ENCODE measurements around the gene TPRX2. TPM values are rescaled to one million over a fixed set of nuclear protein-coding genes. Genes with fewer than 3 reads are reported as not detected.
"Not testable (repeated sequence)": the region's sequence is repeated elsewhere in the genome, so short reads cannot be mapped to it uniquely, and the experiment has no call there.

The TPRX2 gene
- total RNA-seq, 8 experiments from 2014 or later = 0.46 to 1.3 (median 0.53) TPM; not detected in 4

GRCh38 chr19:47901370-47901769 lies 42.3 kb downstream of the TPRX2 start:
- no peak overlapping the region for H3K27ac ChIP-seq
- ATAC-seq (replicated peaks in 6 of 8) = no peak
- 50 to 100% (median 92%) methylated on average over 1 to 7 of the region's 7 CpGs; no CpG with 5 or more reads in 1 of the 10 experiments for WGBS, 10 experiments
- no peak overlapping the region for H3K4me3 ChIP-seq
- in situ Hi-C loops (cut with MboI; ENCODE audit: low pct_unique_long_range_greater_than_20kb in 2 of 9, low sequenced_read_pairs in 9 of 9, unreplicated experiment in 9 of 9) = no loop called here
- no peaks in the 10 kb centered on the region for H3K4me1 ChIP-seq (replicated peaks in 1 of 2)

DNA sequence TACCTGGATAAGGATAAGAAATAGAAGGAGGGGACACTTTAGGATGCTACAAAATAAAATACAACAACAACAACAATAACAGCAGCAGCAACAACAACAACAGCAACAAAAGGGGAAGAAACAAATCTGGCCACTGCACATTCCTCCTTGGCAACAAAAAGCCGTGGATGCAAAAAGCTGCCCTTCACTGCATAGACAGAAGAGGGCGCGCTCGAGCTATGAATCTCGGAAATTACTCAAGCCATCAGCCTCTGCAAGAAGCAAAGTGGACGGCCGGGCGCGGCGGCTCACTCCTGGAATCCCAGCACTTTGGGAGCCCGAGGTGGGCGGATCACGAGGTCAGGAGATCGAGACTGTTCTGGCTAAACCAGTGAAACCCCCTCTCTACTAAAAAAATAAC lies 50.3 kb downstream of the TPRX2 start:
- H3K27ac ChIP-seq; H3K4me1 ChIP-seq (replicated peaks in 1 of 2); in situ Hi-C loops (cut with MboI; ENCODE audit: low pct_unique_long_range_greater_than_20kb in 2 of 9, low sequenced_read_pairs in 9 of 9, unreplicated experiment in 9 of 9); H3K4me3 ChIP-seq; ATAC-seq (replicated peaks in 6 of 8): not testable (repeated sequence)
- no CpG with 5 or more reads among the region's 14 CpGs for WGBS, 10 experiments

DNA sequence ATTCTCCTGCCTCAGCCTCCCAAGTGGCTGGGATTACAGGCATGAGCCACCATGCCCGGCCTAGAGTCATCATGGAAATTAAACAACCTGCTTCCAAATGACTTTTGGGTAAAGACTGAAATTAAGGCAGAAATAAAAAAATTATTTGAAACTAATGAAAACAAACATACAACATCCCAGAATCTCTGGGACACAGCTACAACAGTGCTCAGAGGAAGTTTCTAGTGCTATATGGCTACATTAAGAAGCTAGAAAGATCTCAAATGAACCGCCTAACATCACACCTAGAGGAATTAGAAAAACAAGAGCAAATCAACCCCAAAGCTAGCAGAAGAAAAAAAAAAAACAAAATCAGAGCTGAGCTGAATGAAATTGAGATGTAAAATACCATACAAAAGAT lies 51.2 kb downstream of the TPRX2 start:
- H3K27ac ChIP-seq; H3K4me1 ChIP-seq (replicated peaks in 1 of 2); H3K4me3 ChIP-seq; ATAC-seq (replicated peaks in 6 of 8); in situ Hi-C loops (cut with MboI; ENCODE audit: low pct_unique_long_range_greater_than_20kb in 2 of 9, low sequenced_read_pairs in 9 of 9, unreplicated experiment in 9 of 9): not testable (repeated sequence)
- WGBS, 10 experiments = no CpG with 5 or more reads among the region's 2 CpGs

Other genes starting within 250 kb of the TPRX2 start
- gene EHD2, start 145.8 kb upstream of the TPRX2 start, total RNA-seq = 10 to 100 TPM in 3 of 8 experiments, 1 to 10 TPM in 4, under 1 TPM in 1; 0.38 to 43.6 (median 4.8) TPM
- 100 to 1,000 TPM; 106 to 243 (median 168) TPM for gene NOP53, start 113.7 kb upstream of the TPRX2 start, total RNA-seq
- 100 to 1,000 TPM in 7 of 8 experiments, 10 to 100 TPM in 1; 99.2 to 427 (median 228) TPM for gene SELENOW, start 80.5 kb upstream of the TPRX2 start, total RNA-seq
- gene TPRX1, start 54.7 kb upstream of the TPRX2 start, total RNA-seq = 1 to 10 TPM in 1 of 8 experiments, under 1 TPM in 3, not detected in 4; 0.33 to 1.1 (median 0.46) TPM
- 1 to 10 TPM in 2 of 8 experiments, under 1 TPM in 5, not detected in 1; 0.05 to 3.0 (median 0.63) TPM for gene CRX, start 37.3 kb upstream of the TPRX2 start, total RNA-seq
- gene SULT2A1, start 27.1 kb downstream of the TPRX2 start, total RNA-seq = under 1 TPM in 1 of 8 experiments, not detected in 7; 0.19 TPM
- gene BSPH1, start 132.9 kb downstream of the TPRX2 start, total RNA-seq = not detected
- 1 to 10 TPM in 2 of 8 experiments, under 1 TPM in 2, not detected in 4; 0.22 to 2.1 (median 1.1) TPM for gene ELSPBP1, start 135.4 kb downstream of the TPRX2 start, total RNA-seq
- under 1 TPM in 1 of 8 experiments, not detected in 7; 0.43 TPM for gene CABP5, start 184.8 kb downstream of the TPRX2 start, total RNA-seq